ENCODE data around the gene PRM3.

PRM3 gene

GRCh38 chr16:11224096-11224893 lies 49.1 kb downstream of the PRM3 start:
- DNase-seq: no peak

Data from NCI-H526 (cell line).